ENCODE results near the gene CMIP. TPM values are rescaled to one million over a fixed set of nuclear protein-coding genes. Genes with fewer than 3 reads are reported as not detected.

Gene CMIP
- polyA plus RNA-seq, 3 donors = 0.85 to 61.9 (median 0.93) TPM

DNA sequence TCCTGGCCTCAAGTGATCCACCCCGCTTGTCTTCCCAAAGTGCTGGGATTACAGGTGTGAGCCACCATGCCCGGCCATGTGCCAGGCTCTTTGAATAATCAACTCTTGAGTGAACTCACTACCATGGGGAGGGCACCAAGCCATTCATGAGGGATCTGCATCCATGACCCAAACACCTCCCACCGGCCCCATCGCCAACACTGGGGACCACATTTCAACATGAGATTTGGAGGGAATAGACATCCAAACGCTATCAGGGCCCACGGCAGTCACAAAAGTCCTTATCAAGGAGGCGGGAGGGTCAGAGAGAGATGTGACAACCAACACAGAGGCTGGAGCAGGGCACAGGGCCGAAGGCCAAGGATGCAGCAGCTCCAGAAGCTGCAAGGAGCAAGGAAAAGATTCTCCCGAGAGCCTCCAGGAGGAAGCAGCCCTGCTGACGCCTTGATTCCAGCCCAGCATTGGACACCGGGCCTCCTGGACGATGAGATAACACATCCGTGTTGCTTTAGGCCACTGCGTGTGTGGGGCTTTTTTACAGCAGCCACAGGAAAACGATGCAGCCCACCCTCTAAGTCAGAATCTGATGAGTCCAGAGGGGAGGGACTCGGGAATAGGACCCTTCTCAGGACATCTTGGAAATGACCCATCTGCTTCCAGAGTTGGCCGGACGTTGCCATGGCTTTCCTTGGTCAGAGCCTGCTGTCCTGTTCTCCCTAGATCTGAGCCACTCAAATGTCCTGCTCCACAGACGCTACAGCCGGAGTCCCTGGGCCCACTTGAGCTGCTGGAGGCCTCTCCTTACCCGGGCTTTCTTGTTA lies 47.3 kb upstream of the CMIP start:
- intact Hi-C loops (cut with micrococcal nuclease) = no loop called here
- Histone ChIP-seq H3K4me2 (replicated peaks; ENCODE audit: extremely low read depth, low read length, poor library complexity, severe bottlenecking) (no peak overlapping the region), H3K9ac (ENCODE audit: insufficient read depth, low read length, poor library complexity, severe bottlenecking) (no peak overlapping the region), H2AFZ (ENCODE audit: insufficient read depth, low read depth, low read length, poor library complexity, severe bottlenecking) (no peak overlapping the region), H3K36me3 (replicated peaks in 1 of 2; ENCODE audit: control insufficient read depth in 1 of 2, insufficient read depth in 2 of 2, low read length in 2 of 2) (no peaks in the 10 kb centered on the region), H3K79me2 (ENCODE audit: insufficient read depth, low read length) (no peaks in the 10 kb centered on the region), H3K27ac (ENCODE audit: low read depth in 1 of 2, low read length in 2 of 2) (no peak overlapping the region), H3K9me3 (replicated peaks in 1 of 2; ENCODE audit: control insufficient read depth in 1 of 2, insufficient read depth in 1 of 2, low read length in 2 of 2) (peaks cover 0 to 5% of the 10 kb centered on the region in 2 donors), H3K4me3 (replicated peaks in 1 of 3; ENCODE audit: low read depth in 2 of 3, low read length in 3 of 3) (no peak overlapping the region), H3K4me1 (ENCODE audit: control insufficient read depth in 1 of 2, insufficient read depth in 2 of 2, low read length in 2 of 2) (no peaks in the 10 kb centered on the region), H3K27me3 (ENCODE audit: control insufficient read depth in 2 of 2, insufficient read depth in 2 of 2, low read length in 2 of 2) (no peaks in the 10 kb centered on the region), H4K20me1 (ENCODE audit: insufficient read depth, low read length) (no peaks in the 10 kb centered on the region)
- TF ChIP-seq, protein P1, sequence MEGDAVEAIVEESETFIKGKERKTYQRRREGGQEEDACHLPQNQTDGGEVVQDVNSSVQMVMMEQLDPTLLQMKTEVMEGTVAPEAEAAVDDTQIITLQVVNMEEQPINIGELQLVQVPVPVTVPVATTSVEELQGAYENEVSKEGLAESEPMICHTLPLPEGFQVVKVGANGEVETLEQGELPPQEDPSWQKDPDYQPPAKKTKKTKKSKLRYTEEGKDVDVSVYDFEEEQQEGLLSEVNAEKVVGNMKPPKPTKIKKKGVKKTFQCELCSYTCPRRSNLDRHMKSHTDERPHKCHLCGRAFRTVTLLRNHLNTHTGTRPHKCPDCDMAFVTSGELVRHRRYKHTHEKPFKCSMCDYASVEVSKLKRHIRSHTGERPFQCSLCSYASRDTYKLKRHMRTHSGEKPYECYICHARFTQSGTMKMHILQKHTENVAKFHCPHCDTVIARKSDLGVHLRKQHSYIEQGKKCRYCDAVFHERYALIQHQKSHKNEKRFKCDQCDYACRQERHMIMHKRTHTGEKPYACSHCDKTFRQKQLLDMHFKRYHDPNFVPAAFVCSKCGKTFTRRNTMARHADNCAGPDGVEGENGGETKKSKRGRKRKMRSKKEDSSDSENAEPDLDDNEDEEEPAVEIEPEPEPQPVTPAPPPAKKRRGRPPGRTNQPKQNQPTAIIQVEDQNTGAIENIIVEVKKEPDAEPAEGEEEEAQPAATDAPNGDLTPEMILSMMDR (IDR thresholded peaks at IDR 0.05) = no peak
- WGBS (ENCODE audit: insufficient coverage) = 93% methylated on average over 19 of the region's 21 CpGs
- peaks cover 3 to 13% (median 9%) of the 10 kb centered on the region in 7 donors for H3K9me3 Mint-ChIP-seq
- H3K4me1 Mint-ChIP-seq = peaks cover 2% of the 10 kb centered on the region
- no peaks in the 10 kb centered on the region for H3K36me3 Mint-ChIP-seq
- H3K27me3 Mint-ChIP-seq (ENCODE audit: low read depth in 3 of 3) = peaks cover 4 to 8% (median 8%) of the 10 kb centered on the region in 3 donors
- peak overlapping the region in 1 of 7 donors; percentile 60 for H3K27ac Mint-ChIP-seq
- no peak for DNase-seq
- H3K4me3 Mint-ChIP-seq = no peak overlapping the region

DNA sequence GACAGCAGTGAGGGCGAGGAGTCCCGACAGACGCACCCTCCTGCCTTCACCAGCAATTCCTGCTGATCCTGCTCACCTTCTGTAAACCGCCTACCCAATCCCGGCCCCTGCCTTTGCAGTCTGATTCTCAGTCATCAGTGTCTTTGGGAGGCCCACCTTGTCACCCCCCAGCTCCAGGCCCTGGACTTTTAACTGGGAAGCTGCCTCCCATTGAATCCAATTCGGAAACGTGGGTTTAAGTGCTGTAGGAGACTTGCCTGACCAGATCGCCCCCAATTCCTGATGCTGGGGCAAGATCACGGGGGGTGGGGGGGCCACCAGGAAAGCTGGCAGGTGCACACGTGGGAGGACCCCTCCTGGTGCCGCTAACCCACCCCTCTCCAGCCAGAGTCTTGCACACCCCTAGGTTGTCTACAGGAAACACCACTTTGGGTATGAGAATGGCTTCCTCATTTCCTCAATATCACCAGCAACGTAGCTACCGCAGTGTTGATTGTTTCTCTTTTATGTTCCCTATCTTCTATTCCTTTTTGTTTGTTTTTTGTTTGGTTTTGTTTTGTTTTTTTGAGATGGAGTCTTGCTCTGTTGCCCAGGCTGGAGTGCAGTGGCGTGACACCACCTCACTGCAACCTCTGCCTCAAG lies 46.6 kb upstream of the CMIP start:
- H3K9ac ChIP-seq (ENCODE audit: insufficient read depth, low read length, poor library complexity, severe bottlenecking) = no peak overlapping the region
- H3K79me2 ChIP-seq (ENCODE audit: insufficient read depth, low read length) = no peaks in the 10 kb centered on the region
- H3K4me3 ChIP-seq (replicated peaks in 1 of 3; ENCODE audit: low read depth in 2 of 3, low read length in 3 of 3) = no peak overlapping the region
- Mint-ChIP-seq H3K36me3 (no peaks in the 10 kb centered on the region), H3K4me3 (peak overlapping the region in 1 of 2 donors; percentile 48), H3K9me3 (peaks cover 3 to 13% (median 9%) of the 10 kb centered on the region in 7 donors), H3K27ac (peak overlapping the region in 3 of 7 donors; percentile 31 to 74 (median 60)), H3K4me1 (peaks cover 2% of the 10 kb centered on the region), H3K27me3 (ENCODE audit: low read depth in 3 of 3) (peaks cover 4 to 12% (median 8%) of the 10 kb centered on the region in 3 donors)
- H3K27ac ChIP-seq (ENCODE audit: low read depth in 1 of 2, low read length in 2 of 2) = no peak overlapping the region
- H3K4me2 ChIP-seq (replicated peaks; ENCODE audit: extremely low read depth, low read length, poor library complexity, severe bottlenecking) = no peak overlapping the region
- H3K4me1 ChIP-seq (ENCODE audit: control insufficient read depth in 1 of 2, insufficient read depth in 2 of 2, low read length in 2 of 2) = no peaks in the 10 kb centered on the region
- H3K27me3 ChIP-seq (ENCODE audit: control insufficient read depth in 2 of 2, insufficient read depth in 2 of 2, low read length in 2 of 2) = no peaks in the 10 kb centered on the region
- intact Hi-C loops (cut with micrococcal nuclease) = no loop called here
- peaks cover 0 to 5% of the 10 kb centered on the region in 2 donors for H3K9me3 ChIP-seq (replicated peaks in 1 of 2; ENCODE audit: control insufficient read depth in 1 of 2, insufficient read depth in 1 of 2, low read length in 2 of 2)
- no peaks in the 10 kb centered on the region for H4K20me1 ChIP-seq (ENCODE audit: insufficient read depth, low read length)
- no peak overlapping the region for H2AFZ ChIP-seq (ENCODE audit: insufficient read depth, low read depth, low read length, poor library complexity, severe bottlenecking)
- H3K36me3 ChIP-seq (replicated peaks in 1 of 2; ENCODE audit: control insufficient read depth in 1 of 2, insufficient read depth in 2 of 2, low read length in 2 of 2) = no peaks in the 10 kb centered on the region
- TF ChIP-seq, protein P1 (IDR thresholded peaks at IDR 0.05) = no peak
- DNase-seq = peak in 2 of 3 donors; percentile 3 to 9
- 93% methylated on average over 5 of the region's 14 CpGs for WGBS (ENCODE audit: insufficient coverage)

Data from CD14-positive monocyte (primary cell).